Inflammatory macrophage treated with lipopolysaccharide for 1 hour (primary cell): ENCODE data around the gene TPD52L2.
"Not testable (repeated sequence)": the region's sequence is repeated elsewhere in the genome, so short reads cannot be mapped to it uniquely, and the experiment has no call there.

ENCODE experiments used
- DNase-seq, 2 donors: peaks; one replicate each; pipeline ENCODE4 v3.0.0-alpha.2; 2020 to 2022

Gene TPD52L2

DNA sequence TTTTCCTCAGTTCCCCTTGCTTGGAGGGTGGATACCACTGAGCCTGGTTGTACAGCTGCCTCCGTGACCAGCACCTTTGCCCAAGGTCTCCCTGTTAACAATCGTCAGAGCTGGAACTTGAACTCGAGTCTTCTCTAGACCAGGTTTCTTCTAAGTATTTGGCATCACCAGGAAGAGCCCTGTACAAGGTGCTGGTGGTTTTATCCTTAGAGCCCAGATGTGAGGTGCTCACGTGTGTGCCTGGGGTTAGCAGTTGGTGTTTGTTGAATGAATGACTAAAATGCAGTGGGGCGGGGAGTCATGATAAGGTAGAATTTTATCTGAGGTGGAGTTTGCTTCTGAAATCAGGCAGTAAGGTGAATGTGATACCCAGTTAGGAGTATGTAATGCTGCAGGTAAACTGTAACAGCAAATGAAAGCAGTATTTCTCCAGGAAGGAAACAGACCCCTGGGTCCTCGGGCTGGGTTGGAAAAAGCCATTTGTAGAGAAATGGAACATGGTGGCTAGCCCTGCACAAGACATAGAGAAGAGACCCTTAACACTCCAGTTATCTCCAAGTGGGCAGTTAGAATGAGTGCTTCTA is 33.0 kb downstream of the TPD52L2 start:
- DNase-seq, result no peak

- DNase-seq, result peak in 1 of 2 donors; percentile 33
These were observed 34.0 kb downstream of the TPD52L2 start for GRCh38 chr20:63898882-63899558.

- peak; percentile 59 to 72 for DNase-seq
These were observed 35.3 kb downstream of the TPD52L2 start for GRCh38 chr20:63900413-63900812.

GRCh38 chr20:63903796-63904561 is 38.9 kb downstream of the TPD52L2 start:
- DNase-seq, result peak; percentile 69 to 73

DNA sequence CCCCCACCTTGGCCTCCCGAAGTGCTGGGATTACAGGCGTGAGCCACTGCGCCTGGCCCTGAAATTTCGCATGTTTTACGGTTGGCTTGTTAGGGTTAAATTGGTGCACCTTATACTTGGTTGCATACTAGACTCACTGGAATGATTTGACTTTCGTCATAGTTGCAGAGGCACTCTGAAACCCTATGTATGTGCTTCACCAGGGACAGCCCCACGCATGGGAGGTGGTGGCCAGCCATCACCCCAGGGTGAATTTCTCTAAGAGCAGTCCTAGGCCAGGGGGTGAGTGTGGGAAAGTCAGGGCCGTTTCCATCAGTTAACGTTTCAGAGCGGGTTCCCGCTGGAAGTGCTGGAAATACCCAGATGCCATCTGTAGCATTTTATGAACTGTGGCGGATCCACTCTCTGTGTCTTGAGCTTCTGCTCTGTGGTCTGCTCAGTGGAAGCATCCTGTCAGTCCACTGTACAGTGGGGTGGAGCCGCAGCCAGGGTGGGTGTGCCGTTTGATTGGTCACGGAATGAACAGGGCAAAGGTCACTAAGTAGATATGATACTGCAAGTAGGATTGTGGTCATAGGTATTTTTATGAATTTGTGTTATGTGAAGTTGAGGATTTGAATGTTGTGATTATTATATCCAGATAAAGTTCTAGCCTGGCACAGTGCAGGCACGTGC is 43.1 kb downstream of the TPD52L2 start:
- DNase-seq, result no peak

DNA sequence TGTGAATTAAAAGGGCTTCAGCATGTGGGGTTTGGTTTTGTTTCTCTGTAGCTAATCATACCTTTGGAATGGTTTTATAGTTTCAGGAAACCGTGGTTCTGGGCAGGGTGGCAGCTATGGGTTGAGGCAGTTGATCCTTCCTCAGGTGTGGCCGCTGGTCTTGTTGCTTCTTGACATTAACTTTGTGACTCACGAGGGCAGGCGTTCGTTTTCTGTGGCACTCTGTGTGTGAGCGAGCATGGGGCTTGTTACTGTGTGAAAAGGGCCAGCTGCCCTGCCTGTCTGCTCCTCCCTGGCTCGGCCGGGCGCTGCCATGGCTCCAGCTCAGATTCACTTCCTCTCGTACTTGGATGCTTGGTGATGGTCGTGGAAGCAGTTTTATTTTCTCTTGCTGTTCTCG is 46.1 kb downstream of the TPD52L2 start:
- peak; percentile 31 to 56 for DNase-seq

DNA sequence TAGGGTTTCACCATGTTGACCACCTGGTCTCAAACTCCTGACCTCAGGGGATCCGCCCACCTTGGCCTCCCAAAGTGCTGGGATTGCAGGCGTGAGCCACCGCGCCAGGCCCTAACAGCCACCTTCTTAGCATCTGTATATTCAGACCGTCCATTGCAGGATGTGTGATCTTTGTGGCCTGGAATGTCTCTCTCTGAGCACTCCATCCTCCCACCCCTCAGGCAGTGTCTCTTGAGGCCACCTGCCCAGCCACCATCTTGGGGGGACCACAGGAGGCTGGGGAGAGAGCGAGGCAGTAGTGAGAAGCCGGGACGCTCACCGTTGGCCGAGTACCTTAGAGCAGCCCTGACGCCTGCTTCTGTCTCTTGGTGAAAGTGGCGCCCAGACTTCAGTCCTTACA is 48.7 kb downstream of the TPD52L2 start:
- DNase-seq, result no peak

DNA sequence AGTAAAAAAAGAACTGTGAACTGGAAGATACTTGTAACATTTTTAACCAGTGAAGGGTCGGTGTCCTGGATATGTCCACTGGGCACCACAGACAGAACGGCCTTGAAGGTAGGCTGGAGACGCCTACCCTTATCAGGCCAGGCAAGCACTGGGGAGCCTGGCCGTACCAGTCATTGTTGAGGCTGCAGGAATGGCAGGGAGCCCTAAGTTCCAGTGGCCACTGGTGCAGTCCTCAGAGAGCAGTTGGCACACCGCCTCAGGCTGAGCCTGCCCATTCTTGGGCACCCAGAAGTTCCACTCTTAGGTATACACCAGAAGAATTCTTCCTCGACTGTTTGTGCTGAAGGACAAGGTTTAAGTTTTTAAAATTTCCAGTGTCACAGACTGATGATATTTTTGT is 50.4 kb downstream of the TPD52L2 start:
- DNase-seq, result no peak

DNA sequence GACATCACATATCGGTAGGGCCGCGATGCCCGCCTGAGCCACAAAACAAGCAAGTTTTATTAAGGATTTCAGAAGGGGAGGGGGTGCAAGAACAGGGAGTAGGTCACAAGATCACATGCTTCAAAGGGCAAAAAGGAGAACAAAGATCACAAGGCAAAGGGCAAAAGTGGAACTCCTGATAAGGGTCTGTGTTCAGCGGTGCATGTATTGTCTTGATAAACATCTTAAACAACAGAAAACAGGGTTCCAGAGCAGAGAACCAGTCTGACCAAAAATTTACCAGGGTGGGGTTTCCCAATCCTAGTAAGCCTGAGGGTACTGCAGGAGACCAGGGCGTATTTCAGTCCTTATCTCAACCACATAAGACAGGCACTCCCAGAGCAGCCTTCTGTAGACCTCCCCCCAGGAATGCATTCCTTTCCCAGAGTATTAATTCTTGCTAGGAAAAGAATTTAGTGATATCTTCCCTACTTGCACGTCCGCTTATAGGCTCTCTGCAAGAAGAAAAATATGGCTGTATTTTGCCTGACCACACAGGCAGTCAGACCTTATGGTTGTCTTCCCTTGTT is 51.4 kb downstream of the TPD52L2 start:
- not testable (repeated sequence) for DNase-seq

- no peak for DNase-seq
These were observed 52.7 kb downstream of the TPD52L2 start for GRCh38 chr20:63917811-63918210.

DNA sequence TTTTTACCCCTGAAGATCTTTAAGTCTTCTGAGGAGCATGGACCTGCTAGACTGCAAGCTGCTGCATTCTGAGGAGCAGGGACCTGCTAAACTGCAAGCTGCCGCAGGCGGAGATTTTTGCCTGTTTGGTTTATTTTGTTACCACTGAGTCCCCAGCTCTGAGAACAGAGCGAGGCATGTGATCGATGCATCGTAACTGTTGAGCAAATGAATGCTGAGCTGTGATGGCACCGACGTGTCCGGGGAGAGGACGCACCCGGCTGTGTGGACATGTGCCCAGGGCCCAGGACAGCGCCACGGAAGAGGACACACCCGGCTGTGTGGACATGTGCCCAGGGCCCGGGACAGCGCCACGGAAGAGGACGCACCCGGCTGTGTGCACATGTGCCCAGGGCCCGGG is 54.1 kb downstream of the TPD52L2 start:
- DNase-seq, result no peak

- no peak for DNase-seq
These were observed 55.2 kb downstream of the TPD52L2 start for GRCh38 chr20:63920226-63920625.

GRCh38 chr20:63923651-63924050 is 58.6 kb downstream of the TPD52L2 start:
- no peak for DNase-seq

- no peak for DNase-seq
These were observed 59.2 kb downstream of the TPD52L2 start for GRCh38 chr20:63924241-63924640.

- no peak for DNase-seq
These were observed 61.2 kb downstream of the TPD52L2 start for GRCh38 chr20:63926298-63926697.

GRCh38 chr20:63929071-63929470 is 64.0 kb downstream of the TPD52L2 start:
- DNase-seq, result no peak

GRCh38 chr20:63929473-63929883 is 64.4 kb downstream of the TPD52L2 start:
- DNase-seq, result not testable (repeated sequence)

GRCh38 chr20:63930971-63931553 is 66.0 kb downstream of the TPD52L2 start:
- no peak for DNase-seq

DNA sequence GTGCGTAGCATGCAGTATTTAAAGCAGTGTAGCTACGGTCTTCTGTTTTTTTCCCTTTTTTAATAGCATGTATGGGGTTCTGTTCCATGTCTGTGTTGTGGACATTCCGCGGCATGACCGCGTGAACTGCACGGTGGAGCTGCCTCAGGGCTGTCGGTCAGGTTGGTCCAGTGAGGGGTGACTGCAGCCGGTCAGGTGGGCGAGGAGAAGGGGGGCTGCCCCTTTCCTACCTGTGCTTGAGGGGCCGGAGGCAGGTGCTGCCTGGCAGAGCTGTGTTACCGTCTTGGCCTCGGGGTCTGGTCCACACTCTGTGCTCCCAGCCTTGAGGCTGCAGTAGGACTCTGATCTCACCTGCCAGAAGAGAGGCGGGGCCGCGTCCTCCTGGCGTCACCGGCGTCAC is 66.7 kb downstream of the TPD52L2 start:
- no peak for DNase-seq

DNA sequence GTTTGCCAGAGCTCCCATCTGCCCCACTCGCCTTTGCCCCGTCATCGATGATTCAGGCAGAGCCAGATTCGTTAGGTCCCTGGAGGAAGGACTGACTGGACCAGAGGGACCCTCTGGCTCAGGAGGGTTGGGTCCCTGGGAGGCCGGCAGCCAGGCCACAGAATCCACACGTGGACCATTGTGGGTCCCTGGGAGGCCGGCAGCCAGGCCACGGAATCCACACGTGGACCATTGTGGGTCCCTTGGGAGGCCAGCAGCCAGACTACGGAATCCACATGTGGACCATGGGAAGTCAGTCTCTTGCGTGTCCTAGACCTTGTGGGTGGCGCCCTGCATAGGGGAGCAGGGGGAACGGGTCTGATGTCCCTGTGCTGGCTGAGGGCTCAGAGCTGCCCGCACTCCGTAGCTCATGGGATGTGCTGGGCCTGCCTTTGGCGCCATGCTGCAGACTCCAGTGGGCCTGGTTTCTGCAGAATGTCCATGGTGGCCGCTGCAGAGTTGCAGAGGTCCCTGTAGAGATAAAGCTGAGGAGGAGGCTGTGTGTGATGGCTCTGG is 67.6 kb downstream of the TPD52L2 start:
- DNase-seq, result no peak

DNA sequence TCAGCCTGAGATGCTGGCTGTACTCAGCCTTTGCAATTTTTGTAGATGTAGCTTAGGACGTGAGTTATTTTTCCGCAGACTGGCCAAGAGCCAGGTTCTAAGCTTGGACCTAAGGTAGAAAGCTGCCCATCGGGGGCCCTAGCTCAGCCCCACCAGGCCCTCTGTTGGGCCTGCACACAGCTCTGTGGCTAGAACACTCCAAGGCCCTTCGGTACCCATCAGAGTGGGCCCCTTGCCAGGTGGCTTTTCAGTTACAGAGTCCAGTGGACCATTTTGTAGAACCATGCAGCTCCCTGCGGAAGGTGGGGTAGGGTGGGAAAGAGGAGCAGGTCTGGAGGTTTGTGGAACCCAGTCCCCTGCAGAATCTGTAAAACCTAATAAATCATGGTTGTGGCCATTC is 68.6 kb downstream of the TPD52L2 start:
- no peak for DNase-seq

DNA sequence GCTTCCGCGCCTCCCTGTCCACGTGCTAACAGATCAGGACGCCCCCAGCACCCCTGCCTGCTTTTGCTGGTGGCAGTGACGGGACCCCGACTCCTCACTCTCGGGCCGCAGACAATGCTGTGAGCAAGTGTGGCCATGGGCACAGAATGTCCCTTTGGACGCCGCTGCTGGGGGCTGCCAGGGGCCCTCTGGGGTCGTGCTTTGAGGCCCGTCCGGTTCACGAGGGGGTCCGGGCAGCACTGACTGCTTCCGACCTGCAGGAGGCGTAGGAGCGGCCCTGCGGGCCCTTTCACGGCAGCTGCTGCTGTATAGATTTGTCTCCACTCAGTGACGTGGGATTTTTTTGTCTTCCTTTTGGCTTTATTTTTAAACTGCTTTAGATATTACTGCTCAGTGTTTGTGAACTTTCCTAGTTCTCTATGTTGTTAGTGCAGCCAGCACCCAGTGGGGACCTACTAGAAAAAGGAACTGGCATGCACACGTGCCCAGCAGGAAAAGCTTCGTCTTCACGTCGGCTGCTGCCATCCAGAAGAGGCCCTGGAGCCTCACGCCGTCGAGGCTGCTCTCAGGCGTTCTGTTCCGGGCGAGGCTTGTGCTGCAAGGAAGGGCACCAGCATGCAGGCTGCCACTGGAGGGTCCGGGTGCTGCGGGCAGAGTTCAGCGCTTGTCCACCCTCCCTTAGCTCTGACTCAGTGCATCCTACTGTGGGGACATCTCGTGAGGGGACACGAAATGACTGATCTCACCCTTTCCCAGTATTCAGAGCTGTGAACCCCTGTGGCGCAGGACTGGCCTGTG is 69.4 kb downstream of the TPD52L2 start:
- DNase-seq, result no peak
